ENCODE data around the gene RAB36.

DNA sequence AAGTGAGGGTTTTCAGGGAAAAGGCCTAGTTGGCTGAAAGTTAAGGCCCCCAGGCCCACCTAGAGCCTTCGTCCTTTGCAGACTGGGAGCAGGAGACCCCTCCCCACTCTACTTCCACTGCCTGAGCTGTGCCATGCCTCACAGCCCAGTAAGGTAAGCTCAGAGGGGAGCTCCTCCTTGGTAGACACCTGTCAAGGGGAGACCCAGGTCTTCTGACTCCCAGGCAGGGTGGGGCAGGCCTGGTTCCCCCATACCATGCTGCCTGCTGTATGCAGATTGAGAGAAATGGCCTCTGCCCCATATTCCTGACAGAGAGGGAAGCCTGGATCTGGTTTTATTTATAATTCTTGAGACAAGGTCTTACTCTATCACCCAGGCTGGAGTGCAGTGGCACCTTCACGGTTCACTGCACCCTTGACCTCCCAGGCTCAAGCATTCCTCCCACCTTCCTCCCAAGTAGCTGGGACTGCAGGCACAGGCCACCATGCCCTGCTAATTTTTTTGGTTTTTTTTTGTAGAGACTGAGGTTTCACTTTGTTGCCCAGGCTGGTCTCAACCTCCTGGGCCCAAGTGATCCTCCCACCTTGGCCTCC is 697 bp downstream of the RAB36 start:
- TF ChIP-seq ZFPM2 (CRISPR knock-in tag; IDR thresholded peaks at IDR 0.05), result no peak
- TF ChIP-seq CHCHD3 (CRISPR knock-in tag; IDR thresholded peaks at IDR 0.05), result no peak
- TF ChIP-seq, protein P1, sequence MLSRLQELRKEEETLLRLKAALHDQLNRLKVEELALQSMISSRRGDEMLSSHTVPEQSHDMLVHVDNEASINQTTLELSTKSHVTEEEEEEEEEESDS (CRISPR knock-in tag; IDR thresholded peaks at IDR 0.05), result no peak
- no peak for TF ChIP-seq FOSL1 (tag; conservative IDR thresholded peaks at IDR 0.05)
- no peak for TF ChIP-seq DPF2 (IDR thresholded peaks at IDR 0.05)
- TF ChIP-seq ETS2 (tag; IDR thresholded peaks at IDR 0.05; ENCODE audit: borderline replicate concordance, poor library complexity, severe bottlenecking), result no peak
- TF ChIP-seq HDAC6 (IDR thresholded peaks at IDR 0.05; ENCODE audit: low read depth, low read length), result no peak
- TF ChIP-seq, protein P2, sequence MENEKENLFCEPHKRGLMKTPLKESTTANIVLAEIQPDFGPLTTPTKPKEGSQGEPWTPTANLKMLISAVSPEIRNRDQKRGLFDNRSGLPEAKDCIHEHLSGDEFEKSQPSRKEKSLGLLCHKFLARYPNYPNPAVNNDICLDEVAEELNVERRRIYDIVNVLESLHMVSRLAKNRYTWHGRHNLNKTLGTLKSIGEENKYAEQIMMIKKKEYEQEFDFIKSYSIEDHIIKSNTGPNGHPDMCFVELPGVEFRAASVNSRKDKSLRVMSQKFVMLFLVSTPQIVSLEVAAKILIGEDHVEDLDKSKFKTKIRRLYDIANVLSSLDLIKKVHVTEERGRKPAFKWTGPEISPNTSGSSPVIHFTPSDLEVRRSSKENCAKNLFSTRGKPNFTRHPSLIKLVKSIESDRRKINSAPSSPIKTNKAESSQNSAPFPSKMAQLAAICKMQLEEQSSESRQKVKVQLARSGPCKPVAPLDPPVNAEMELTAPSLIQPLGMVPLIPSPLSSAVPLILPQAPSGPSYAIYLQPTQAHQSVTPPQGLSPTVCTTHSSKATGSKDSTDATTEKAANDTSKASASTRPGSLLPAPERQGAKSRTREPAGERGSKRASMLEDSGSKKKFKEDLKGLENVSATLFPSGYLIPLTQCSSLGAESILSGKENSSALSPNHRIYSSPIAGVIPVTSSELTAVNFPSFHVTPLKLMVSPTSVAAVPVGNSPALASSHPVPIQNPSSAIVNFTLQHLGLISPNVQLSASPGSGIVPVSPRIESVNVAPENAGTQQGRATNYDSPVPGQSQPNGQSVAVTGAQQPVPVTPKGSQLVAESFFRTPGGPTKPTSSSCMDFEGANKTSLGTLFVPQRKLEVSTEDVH (IDR thresholded peaks at IDR 0.05; ENCODE audit: low read depth, partially characterized antibody), result no peak
- no peak for TF ChIP-seq RFX1 (IDR thresholded peaks at IDR 0.05)
- no peak for TF ChIP-seq NR2C2 (CRISPR knock-in tag; IDR thresholded peaks at IDR 0.05)
- TF ChIP-seq NR2C2 (tag; IDR thresholded peaks at IDR 0.05), result no peak
- no peak for TF ChIP-seq POLR2A (conservative IDR thresholded peaks at IDR 0.05)
- no peak for TF ChIP-seq RBM14 (IDR thresholded peaks at IDR 0.05; ENCODE audit: borderline replicate concordance, insufficient read depth, low read depth, low read length)
- TF ChIP-seq FOXM1 (IDR thresholded peaks at IDR 0.05; ENCODE audit: low read depth), result no peak
- no peak for TF ChIP-seq FOXM1 (CRISPR knock-in tag; IDR thresholded peaks at IDR 0.05; ENCODE audit: low read depth)

All from K562 (cell line).